Measurements from ENCODE around the gene SAP130. TPM values are rescaled to one million over a fixed set of nuclear protein-coding genes. Genes with fewer than 3 reads are reported as not detected.
A peak's percentile ranks its signal among the peaks of the same experiment; 100 is the strongest.

SAP130 gene
- total RNA-seq, 4 donors from 2014 or later, result 8.9 to 44.0 (median 11.7) TPM

GRCh38 chr2:128043041-128043440 lies 15.2 kb upstream of the SAP130 start:
- intact Hi-C loops (cut with DNase I; ENCODE audit: low total_unique reads), result no loop called here
- DNase-seq (ENCODE audit: low spot score in 2 of 2), result peak in 1 of 2 donors; percentile 0
- WGBS, 2 donors, result 93 to 94% methylated on average over 3 of the region's 3 CpGs
- TF ChIP-seq POLR2A (IDR thresholded peaks at IDR 0.05) (no peak), CTCF (IDR thresholded peaks at IDR 0.05) (no peak)
- H3K4me3 ChIP-seq (ENCODE audit: low read depth, poor library complexity, severe bottlenecking), result no peak overlapping the region

- intact Hi-C loops (cut with DNase I; ENCODE audit: low total_unique reads), result no loop called here
- TF ChIP-seq POLR2A (IDR thresholded peaks at IDR 0.05) (no peak), CTCF (IDR thresholded peaks at IDR 0.05) (no peak)
- peak in 1 of 2 donors; percentile 60 for DNase-seq (ENCODE audit: low spot score in 2 of 2)
- no peak overlapping the region for H3K4me3 ChIP-seq (ENCODE audit: low read depth, poor library complexity, severe bottlenecking)
- 77 to 90% methylated on average over 3 of the region's 3 CpGs for WGBS, 2 donors
Observed at GRCh38 chr2:128041561-128041960, 13.7 kb upstream of the SAP130 start.

- intact Hi-C loops (cut with DNase I; ENCODE audit: low total_unique reads), result no loop called here
- no peak for DNase-seq (ENCODE audit: low spot score in 2 of 2)
- 54 to 57% methylated on average over 8 of the region's 8 CpGs for WGBS, 2 donors
- no peak overlapping the region for H3K4me3 ChIP-seq (ENCODE audit: low read depth, poor library complexity, severe bottlenecking)
- TF ChIP-seq POLR2A (IDR thresholded peaks at IDR 0.05) (no peak), CTCF (IDR thresholded peaks at IDR 0.05) (no peak)
Observed at GRCh38 chr2:128040166-128040771, 12.4 kb upstream of the SAP130 start.

GRCh38 chr2:128039535-128039934 lies 11.7 kb upstream of the SAP130 start:
- no peak for DNase-seq (ENCODE audit: low spot score in 2 of 2)
- intact Hi-C loops (cut with DNase I; ENCODE audit: low total_unique reads), result no loop called here
- H3K4me3 ChIP-seq (ENCODE audit: low read depth, poor library complexity, severe bottlenecking), result no peak overlapping the region
- 79 to 85% methylated on average over 9 of the region's 9 CpGs for WGBS, 2 donors
- TF ChIP-seq POLR2A (IDR thresholded peaks at IDR 0.05) (no peak), CTCF (IDR thresholded peaks at IDR 0.05) (no peak)

- TF ChIP-seq POLR2A (IDR thresholded peaks at IDR 0.05), result no peak
- TF ChIP-seq CTCF (IDR thresholded peaks at IDR 0.05), result no peak
- no peak overlapping the region for H3K4me3 ChIP-seq (ENCODE audit: low read depth, poor library complexity, severe bottlenecking)
- WGBS, 2 donors, result 75 to 79% methylated on average over 3 of the region's 3 CpGs
- DNase-seq (ENCODE audit: low spot score in 2 of 2), result peak in 1 of 2 donors; percentile 13
- intact Hi-C loops (cut with DNase I; ENCODE audit: low total_unique reads), result no loop called here
Observed at GRCh38 chr2:128038411-128038810, 10.6 kb upstream of the SAP130 start.

GRCh38 chr2:128037649-128038048 lies 9.8 kb upstream of the SAP130 start:
- DNase-seq (ENCODE audit: low spot score in 2 of 2), result no peak
- TF ChIP-seq CTCF (IDR thresholded peaks at IDR 0.05) (no peak), POLR2A (IDR thresholded peaks at IDR 0.05) (no peak)
- intact Hi-C loops (cut with DNase I; ENCODE audit: low total_unique reads), result no loop called here
- WGBS, 2 donors, result 90 to 92% methylated on average over 5 of the region's 5 CpGs
- H3K4me3 ChIP-seq (ENCODE audit: low read depth, poor library complexity, severe bottlenecking), result no peak overlapping the region

All from lower leg skin (tissue), 4 donors.